HG02798 (cell line): ENCODE results near the gene IGF2BP2.
"Not testable (repeated sequence)": the region's sequence is repeated elsewhere in the genome, so short reads cannot be mapped to it uniquely, and the experiment has no call there.

Experiments
- ATAC-seq: cut with Tn5 transposase; IDR thresholded peaks from one replicate; pipeline ENCODE4 v1.9.1; 2021; ENCODE audit warnings: mild to moderate bottlenecking; ENCODE audit not compliant: unreplicated experiment, poor library complexity

The IGF2BP2 gene

GRCh38 chr3:185717121-185717520 is 107.7 kb downstream of the IGF2BP2 start:
- ATAC-seq: no peak

- ATAC-seq: no peak
Measured at GRCh38 chr3:185716436-185717108, 108.3 kb downstream of the IGF2BP2 start.

- ATAC-seq: no peak
Measured at GRCh38 chr3:185715091-185715490, 109.8 kb downstream of the IGF2BP2 start.

- ATAC-seq: no peak
Measured at GRCh38 chr3:185714085-185714484, 110.8 kb downstream of the IGF2BP2 start.

GRCh38 chr3:185713015-185713414 is 111.8 kb downstream of the IGF2BP2 start:
- ATAC-seq: no peak

GRCh38 chr3:185712337-185712736 is 112.5 kb downstream of the IGF2BP2 start:
- no peak for ATAC-seq

GRCh38 chr3:185711255-185711870 is 113.5 kb downstream of the IGF2BP2 start:
- ATAC-seq: no peak

- no peak for ATAC-seq
Measured at GRCh38 chr3:185709251-185709955, 115.4 kb downstream of the IGF2BP2 start.

- ATAC-seq: no peak
Measured at GRCh38 chr3:185708392-185708791, 116.5 kb downstream of the IGF2BP2 start.

GRCh38 chr3:185705498-185705897 is 119.3 kb downstream of the IGF2BP2 start:
- ATAC-seq: no peak

- no peak for ATAC-seq
Measured at GRCh38 chr3:185702262-185703225, 122.3 kb downstream of the IGF2BP2 start.

- ATAC-seq: no peak
Measured at GRCh38 chr3:185701611-185702261, 123.1 kb downstream of the IGF2BP2 start.

GRCh38 chr3:185699927-185700326 is 124.9 kb downstream of the IGF2BP2 start:
- no peak for ATAC-seq

- ATAC-seq: not testable (repeated sequence)
Measured at GRCh38 chr3:185697228-185697627, 127.6 kb downstream of the IGF2BP2 start.

- no peak for ATAC-seq
Measured at GRCh38 chr3:185696039-185696438, 128.8 kb downstream of the IGF2BP2 start.

- no peak for ATAC-seq
Measured at GRCh38 chr3:185693985-185694653, 130.7 kb downstream of the IGF2BP2 start.

GRCh38 chr3:185691622-185692021 is 133.2 kb downstream of the IGF2BP2 start:
- no peak for ATAC-seq

- no peak for ATAC-seq
Measured at GRCh38 chr3:185687271-185687878, 137.5 kb downstream of the IGF2BP2 start.
